Measurements from ENCODE around the gene ENKUR.
A peak's percentile ranks its signal among the peaks of the same experiment; 100 is the strongest.
"Not testable (repeated sequence)": the region's sequence is repeated elsewhere in the genome, so short reads cannot be mapped to it uniquely, and the experiment has no call there.

The ENKUR gene

GRCh38 chr10:25023278-25023677 lies 7.3 kb upstream of the ENKUR start:
- no peak for DNase-seq (ENCODE audit: low spot score)

GRCh38 chr10:25018703-25019102 lies 2.7 kb upstream of the ENKUR start:
- no peak for DNase-seq (ENCODE audit: low spot score)

- DNase-seq (ENCODE audit: low spot score), result no peak
Measured at GRCh38 chr10:25017661-25018060, 1.7 kb upstream of the ENKUR start.

- DNase-seq (ENCODE audit: low spot score), result peak; percentile 11
Measured at GRCh38 chr10:25017154-25017590, 1.2 kb upstream of the ENKUR start.

- DNase-seq (ENCODE audit: low spot score), result peak; percentile 99
Measured at GRCh38 chr10:25016376-25017153, 607 bp upstream of the ENKUR start, which contains the start of gene THNSL1. TSS of gene THNSL1 (plus strand) at chr10:25016612. CDS start at chr10:25023224, 6,612 bp downstream.

- DNase-seq (ENCODE audit: low spot score), result no peak
Measured at GRCh38 chr10:25014579-25014978, 1.4 kb downstream of the ENKUR start.

GRCh38 chr10:25011591-25011990 lies 4.4 kb downstream of the ENKUR start:
- DNase-seq (ENCODE audit: low spot score), result not testable (repeated sequence)

- no peak for DNase-seq (ENCODE audit: low spot score)
Measured at GRCh38 chr10:24998044-24998443, 17.9 kb downstream of the ENKUR start.

- DNase-seq (ENCODE audit: low spot score), result no peak
Measured at GRCh38 chr10:24995072-24995471, 20.9 kb downstream of the ENKUR start.

GRCh38 chr10:24993237-24993958 lies 22.6 kb downstream of the ENKUR start:
- DNase-seq (ENCODE audit: low spot score), result no peak

- no peak for DNase-seq (ENCODE audit: low spot score)
Measured at GRCh38 chr10:24992512-24993133, 23.3 kb downstream of the ENKUR start.

- DNase-seq (ENCODE audit: low spot score), result no peak
Measured at GRCh38 chr10:24991298-24991697, 24.7 kb downstream of the ENKUR start.

- DNase-seq (ENCODE audit: low spot score), result no peak
Measured at GRCh38 chr10:24989867-24990266, 26.1 kb downstream of the ENKUR start.

GRCh38 chr10:24988831-24989640 lies 26.9 kb downstream of the ENKUR start:
- no peak for DNase-seq (ENCODE audit: low spot score)

- no peak for DNase-seq (ENCODE audit: low spot score)
Measured at GRCh38 chr10:24984906-24985305, 31.1 kb downstream of the ENKUR start.

GRCh38 chr10:24983946-24984345 lies 32.0 kb downstream of the ENKUR start:
- peak; percentile 26 for DNase-seq (ENCODE audit: low spot score)

GRCh38 chr10:24983130-24983529 lies 32.8 kb downstream of the ENKUR start:
- DNase-seq (ENCODE audit: low spot score), result no peak

- DNase-seq (ENCODE audit: low spot score), result no peak
Measured at GRCh38 chr10:24982319-24983112, 33.4 kb downstream of the ENKUR start.

- no peak for DNase-seq (ENCODE audit: low spot score)
Measured at GRCh38 chr10:24981161-24981710, 34.7 kb downstream of the ENKUR start.

- DNase-seq (ENCODE audit: low spot score), result no peak
Measured at GRCh38 chr10:24979685-24980084, 36.3 kb downstream of the ENKUR start.

- peak; percentile 78 for DNase-seq (ENCODE audit: low spot score)
Measured at GRCh38 chr10:24974976-24975375, 41.0 kb downstream of the ENKUR start.
